Esophagus squamous epithelium (tissue), 5 donors: ENCODE results near the gene CLDN20. TPM values are rescaled to one million over a fixed set of nuclear protein-coding genes. Genes with fewer than 3 reads are reported as not detected.

Experiments
- DNase-seq: peaks from one replicate; lab custom pipeline; 2025; lab: John Stamatoyannopoulos, UW
- H3K27ac ChIP-seq, 4 donors: fragments of 200-600 bp; sonication (generic); one replicate each; pipeline ENCODE4 v1.5.1; 2016 to 2019; ENCODE audit warnings: mild to moderate bottlenecking in 1 of 4
- H3K27me3 ChIP-seq, 4 donors: fragments of 200-600 bp; sonication (generic); 1 replicate in 3 of 4; 2 replicates in 1 of 4; pipeline versions ENCODE4 v1.5.1 to v1.6.0; 2017 to 2021; ENCODE audit warnings: antibody characterized with exemption in 1 of 4
- H3K36me3 ChIP-seq, 3 donors: fragments of 200-600 bp; sonication (generic); one replicate each; pipeline ENCODE4 v1.5.1; 2016 to 2019
- H3K4me1 ChIP-seq, 3 donors: fragments of 200-600 bp; sonication (generic); one replicate each; pipeline ENCODE4 v1.5.1; 2017 to 2019
- H3K4me3 ChIP-seq, 4 donors: fragments of 200-600 bp; sonication (generic); 1 replicate in 3 of 4; 2 replicates in 1 of 4; pipeline ENCODE4 v1.5.1; 2016 to 2019; ENCODE audit warnings: mild to moderate bottlenecking in 2 of 4, moderate library complexity in 1 of 4
- H3K9me3 ChIP-seq, 3 donors: fragments of 200-600 bp; sonication (generic); one replicate each; pipeline ENCODE4 v1.5.1; 2016 to 2019
- POLR2A ChIP-seq, 4 donors: fragments of 450-650 bp; IDR thresholded peaks; one replicate each; pipeline ENCODE4 v1.6.1; 2017; ENCODE audit warnings: antibody characterized with exemption in 4 of 4, mild to moderate bottlenecking in 4 of 4, moderate library complexity in 3 of 4
- whole genome bisulfite sequencing, 2 donors: methylation state at CpG; one replicate each; pipeline ENCODE4 v1.1.5; 2018; 5-methylcytosine and 5-hydroxymethylcytosine counted together
- intact Hi-C: fragments of 100-400 bp; cut with DNase I; formaldehyde crosslinking; loops from one replicate; pipeline ENCODE4 v1.15.0; 2022
- total RNA-seq, 4 donors: library from RNA; depleted of rRNA; stranded (reverse); fragments of >200 nt; gene quantifications; one replicate each; pipeline ENCODE4 v1.1.0, GENCODE V29; 2016
- TF ChIP-seq, protein P1 (sequence below), 6 experiments: fragments of 450-650 bp in 4 of 6; fragments of 200-600 bp in 2 of 6; sonication (generic) in 2 of 6; IDR thresholded peaks; one replicate each; pipeline ENCODE4 v1.5.1; 2016 to 2019; ENCODE audit warnings: antibody characterized with exemption in 6 of 6, mild to moderate bottlenecking in 4 of 6, moderate library complexity in 4 of 6
- donor health status: DM: yes; HTN: yes; CAD: no.

The CLDN20 gene
- total RNA-seq, 4 donors from 2014 or later = 0.19 TPM; not detected in 3

- TF ChIP-seq, protein P1, sequence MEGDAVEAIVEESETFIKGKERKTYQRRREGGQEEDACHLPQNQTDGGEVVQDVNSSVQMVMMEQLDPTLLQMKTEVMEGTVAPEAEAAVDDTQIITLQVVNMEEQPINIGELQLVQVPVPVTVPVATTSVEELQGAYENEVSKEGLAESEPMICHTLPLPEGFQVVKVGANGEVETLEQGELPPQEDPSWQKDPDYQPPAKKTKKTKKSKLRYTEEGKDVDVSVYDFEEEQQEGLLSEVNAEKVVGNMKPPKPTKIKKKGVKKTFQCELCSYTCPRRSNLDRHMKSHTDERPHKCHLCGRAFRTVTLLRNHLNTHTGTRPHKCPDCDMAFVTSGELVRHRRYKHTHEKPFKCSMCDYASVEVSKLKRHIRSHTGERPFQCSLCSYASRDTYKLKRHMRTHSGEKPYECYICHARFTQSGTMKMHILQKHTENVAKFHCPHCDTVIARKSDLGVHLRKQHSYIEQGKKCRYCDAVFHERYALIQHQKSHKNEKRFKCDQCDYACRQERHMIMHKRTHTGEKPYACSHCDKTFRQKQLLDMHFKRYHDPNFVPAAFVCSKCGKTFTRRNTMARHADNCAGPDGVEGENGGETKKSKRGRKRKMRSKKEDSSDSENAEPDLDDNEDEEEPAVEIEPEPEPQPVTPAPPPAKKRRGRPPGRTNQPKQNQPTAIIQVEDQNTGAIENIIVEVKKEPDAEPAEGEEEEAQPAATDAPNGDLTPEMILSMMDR (IDR thresholded peaks at IDR 0.05) = no peak
- no peak for TF ChIP-seq POLR2A (IDR thresholded peaks at IDR 0.05)
- no peaks in the 10 kb centered on the region for H3K9me3 ChIP-seq
- peak overlapping the region in 3 of 4 donors; percentile 14 to 38 (median 19) for H3K27ac ChIP-seq
- 77 to 95% methylated on average over 4 of the region's 4 CpGs for WGBS, 2 donors
- no peak overlapping the region for H3K4me3 ChIP-seq
- no peaks in the 10 kb centered on the region for H3K27me3 ChIP-seq
- no peak for DNase-seq
- H3K36me3 ChIP-seq = no peaks in the 10 kb centered on the region
- H3K4me1 ChIP-seq = no peaks in the 10 kb centered on the region
- intact Hi-C loops = loop anchor here (5.0 kb wide), 1 partner anchor 47 kb away; no protein-coding TSS in a partner anchor
Measured at GRCh38 chr6:155234687-155235086, 29.1 kb upstream of the CLDN20 start.

GRCh38 chr6:155235087-155235486 lies 28.7 kb upstream of the CLDN20 start:
- WGBS, 2 donors = 63 to 70% methylated on average over 2 to 5 of the region's 5 CpGs
- Histone ChIP-seq H3K36me3 (no peaks in the 10 kb centered on the region), H3K27ac (peak overlapping the region in 3 of 4 donors; percentile 14 to 38 (median 19)), H3K27me3 (no peaks in the 10 kb centered on the region), H3K4me3 (no peak overlapping the region), H3K9me3 (no peaks in the 10 kb centered on the region), H3K4me1 (no peaks in the 10 kb centered on the region)
- intact Hi-C loops = loop anchor here (5.0 kb wide), 1 partner anchor 48 kb away; no protein-coding TSS in a partner anchor
- no peak for DNase-seq
- no peak for TF ChIP-seq POLR2A (IDR thresholded peaks at IDR 0.05)
- TF ChIP-seq, protein P1 (IDR thresholded peaks at IDR 0.05) = no peak

DNA sequence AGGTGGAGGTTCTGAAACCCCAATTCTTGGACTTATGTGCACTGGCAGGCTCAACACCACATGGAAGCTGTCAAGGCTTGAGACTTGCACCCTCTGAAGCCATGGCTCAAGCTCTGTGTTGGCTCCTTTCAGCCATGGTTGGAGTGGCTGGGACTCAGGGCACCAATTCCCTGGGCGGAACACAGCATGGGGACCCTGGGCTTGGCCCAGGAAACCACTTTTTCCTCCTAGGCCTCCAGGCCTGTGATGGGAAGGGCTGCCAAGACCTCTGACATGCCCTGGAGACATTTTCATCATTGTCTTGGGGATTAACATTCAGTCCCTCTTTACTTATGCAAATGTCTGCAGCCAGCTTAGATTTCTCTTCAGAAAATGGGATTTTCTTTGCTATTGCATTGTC lies 26.2 kb upstream of the CLDN20 start:
- intact Hi-C loops = loop anchor here (5.0 kb wide), 1 partner anchor 50 kb away; no protein-coding TSS in a partner anchor
- Histone ChIP-seq H3K4me1 (no peaks in the 10 kb centered on the region), H3K27ac (no peak overlapping the region), H3K36me3 (no peaks in the 10 kb centered on the region), H3K4me3 (no peak overlapping the region), H3K27me3 (no peaks in the 10 kb centered on the region), H3K9me3 (no peaks in the 10 kb centered on the region)
- TF ChIP-seq POLR2A (IDR thresholded peaks at IDR 0.05) = no peak
- TF ChIP-seq, protein P1 (IDR thresholded peaks at IDR 0.05) = no peak
- DNase-seq = no peak
- whole genome bisulfite sequencing, 2 donors = no CpG with 5 or more reads among the region's 1 CpG

DNA sequence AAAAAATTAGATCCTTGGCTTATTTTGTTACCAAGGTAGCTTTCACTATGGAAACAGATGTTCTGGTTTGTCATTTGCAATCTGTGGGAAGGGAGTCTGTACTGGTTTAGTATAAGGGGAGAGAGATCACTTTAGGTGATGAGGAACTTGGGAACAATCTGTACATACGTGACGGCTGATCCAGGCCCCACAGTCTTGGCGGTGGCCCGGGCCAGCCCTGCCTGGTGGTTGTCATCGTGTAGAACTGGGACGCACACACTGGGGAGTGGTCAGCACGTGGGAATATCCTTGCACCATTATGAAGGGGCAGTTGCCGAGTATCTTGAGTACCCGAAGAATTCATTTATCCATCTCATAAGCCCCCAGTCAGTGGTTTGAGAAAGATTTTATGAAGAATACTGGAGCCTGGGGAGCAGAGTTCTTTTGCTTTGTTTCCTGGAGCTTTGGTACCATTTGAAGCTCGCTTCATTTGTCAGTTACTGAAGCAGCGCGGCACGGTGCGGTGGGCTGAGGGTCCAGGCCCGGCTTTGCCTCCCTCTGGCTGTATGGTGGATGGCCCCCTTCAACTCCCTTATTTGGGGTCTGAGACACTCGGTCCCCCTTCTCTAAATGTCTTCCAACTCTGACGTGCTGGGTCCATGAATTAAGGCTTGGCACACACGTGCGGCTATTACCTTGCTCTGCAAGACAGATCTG lies 22.8 kb upstream of the CLDN20 start:
- no peaks in the 10 kb centered on the region for H3K27me3 ChIP-seq
- no peaks in the 10 kb centered on the region for H3K36me3 ChIP-seq
- H3K4me1 ChIP-seq = no peaks in the 10 kb centered on the region
- peak overlapping the region in 2 of 4 donors; percentile 16 to 36 for H3K27ac ChIP-seq
- 83 to 88% methylated on average over 8 to 16 of the region's 19 CpGs for WGBS, 2 donors
- TF ChIP-seq, protein P1 (IDR thresholded peaks at IDR 0.05) = no peak
- TF ChIP-seq POLR2A (IDR thresholded peaks at IDR 0.05) = no peak
- H3K9me3 ChIP-seq = no peaks in the 10 kb centered on the region
- H3K4me3 ChIP-seq = no peak overlapping the region
- intact Hi-C loops = no loop called here
- no peak for DNase-seq

DNA sequence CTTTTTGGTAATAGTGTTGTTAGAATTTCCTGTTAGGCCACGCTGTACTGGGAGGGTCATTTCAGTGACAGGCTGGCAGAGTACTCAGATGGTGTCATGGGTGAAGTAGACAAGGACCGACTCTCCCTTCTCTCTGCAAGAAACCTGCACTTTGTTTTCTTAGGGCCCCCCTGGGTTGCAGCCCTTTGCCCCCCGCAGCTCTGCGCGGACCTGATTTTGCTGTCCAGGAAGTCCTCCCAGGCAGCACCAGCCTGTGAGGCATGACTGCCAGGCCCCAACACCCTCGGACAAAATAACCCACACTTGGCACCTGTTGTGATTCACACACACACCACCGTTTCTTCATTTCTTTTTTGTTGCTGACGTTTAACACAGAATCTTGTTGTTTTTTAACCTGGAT lies 21.8 kb upstream of the CLDN20 start:
- Histone ChIP-seq H3K36me3 (no peaks in the 10 kb centered on the region), H3K27me3 (no peaks in the 10 kb centered on the region), H3K27ac (peak overlapping the region in 2 of 4 donors; percentile 16 to 57), H3K4me1 (no peaks in the 10 kb centered on the region), H3K9me3 (no peaks in the 10 kb centered on the region), H3K4me3 (no peak overlapping the region)
- intact Hi-C loops = no loop called here
- WGBS, 2 donors = 80 to 82% methylated on average over 7 to 8 of the region's 8 CpGs
- no peak for DNase-seq
- TF ChIP-seq, protein P1 (IDR thresholded peaks at IDR 0.05) = no peak
- TF ChIP-seq POLR2A (IDR thresholded peaks at IDR 0.05) = no peak
